DMS79 treated with DMSO at 0.1 percent for 48 hours (cell line): ENCODE data around the gene QTRT2.

Experiments
- DNase-seq: peaks from one replicate; lab custom pipeline; 2025; lab: John Stamatoyannopoulos, UW

The QTRT2 gene

DNA sequence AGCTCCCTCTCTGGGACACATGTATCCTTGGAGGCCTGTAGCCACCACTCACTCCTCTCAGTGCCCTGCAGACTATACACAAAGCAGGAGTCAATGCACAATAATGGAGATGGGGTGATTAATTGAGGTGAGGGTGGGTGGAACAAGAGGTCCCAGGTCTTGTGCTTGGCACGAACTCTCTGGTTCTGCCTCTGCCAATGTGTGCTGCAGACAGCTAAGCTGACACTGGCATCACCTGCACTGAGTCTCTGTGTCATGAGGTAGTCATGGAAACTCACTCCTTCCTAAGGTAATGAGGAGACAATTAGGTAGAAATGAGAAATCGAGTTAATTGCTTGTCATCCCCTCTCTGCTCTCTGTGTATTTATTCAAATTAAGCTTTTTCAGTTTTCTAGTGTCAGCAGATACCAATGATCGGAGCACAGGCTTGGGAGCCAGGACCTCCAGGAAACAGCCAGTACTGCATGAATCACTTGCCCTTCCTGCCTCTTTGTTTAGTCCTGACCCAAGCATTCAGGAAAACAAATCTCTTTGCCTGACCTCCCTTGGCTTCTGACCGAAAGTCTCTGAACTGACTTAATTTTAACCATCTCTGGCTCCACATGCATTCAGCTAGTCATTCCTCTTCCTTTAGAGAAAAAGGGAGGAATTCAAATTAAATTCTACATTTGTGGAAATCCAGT, 65.6 kb downstream of the QTRT2 start:
- DNase-seq = no peak

DNA sequence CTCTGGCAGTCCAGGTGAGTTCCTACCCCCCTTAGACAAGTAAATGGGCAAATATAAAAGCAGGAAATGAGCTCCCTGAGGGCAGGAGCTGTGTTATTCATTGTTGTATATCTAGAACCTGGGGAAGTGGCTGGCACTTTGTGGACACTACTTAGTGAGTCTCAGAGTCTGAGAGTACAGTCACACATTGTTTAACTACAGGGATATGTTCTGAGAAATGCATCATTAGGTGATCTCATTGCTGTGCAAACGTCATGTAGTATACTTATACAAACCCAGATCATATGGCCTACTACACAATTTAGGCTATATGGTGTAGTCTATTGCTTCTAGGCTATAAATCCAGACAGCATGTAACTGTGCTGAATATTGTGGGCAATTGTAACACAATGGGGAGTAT, 69.9 kb downstream of the QTRT2 start:
- no peak for DNase-seq

DNA sequence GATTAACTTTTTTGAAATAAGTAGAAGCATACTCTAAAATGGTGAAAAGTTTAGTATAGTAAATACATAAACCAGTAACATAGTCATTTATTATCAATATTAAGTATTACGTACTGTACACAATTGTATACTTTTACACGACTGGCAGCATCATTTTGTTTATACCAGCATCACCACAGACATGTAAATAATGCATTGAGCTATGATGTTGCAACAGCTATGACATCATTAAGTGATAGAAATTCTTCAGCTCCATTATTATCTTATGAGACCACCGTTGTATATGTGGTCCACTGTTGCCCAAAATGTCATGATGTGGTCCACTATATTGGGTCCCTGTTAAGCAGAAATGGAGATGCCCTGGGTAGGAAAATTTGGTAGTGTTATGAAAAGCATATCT, 71.0 kb downstream of the QTRT2 start:
- DNase-seq = no peak

- no peak for DNase-seq
Measured at GRCh38 chr3:114128231-114128630, 71.7 kb downstream of the QTRT2 start.

DNA sequence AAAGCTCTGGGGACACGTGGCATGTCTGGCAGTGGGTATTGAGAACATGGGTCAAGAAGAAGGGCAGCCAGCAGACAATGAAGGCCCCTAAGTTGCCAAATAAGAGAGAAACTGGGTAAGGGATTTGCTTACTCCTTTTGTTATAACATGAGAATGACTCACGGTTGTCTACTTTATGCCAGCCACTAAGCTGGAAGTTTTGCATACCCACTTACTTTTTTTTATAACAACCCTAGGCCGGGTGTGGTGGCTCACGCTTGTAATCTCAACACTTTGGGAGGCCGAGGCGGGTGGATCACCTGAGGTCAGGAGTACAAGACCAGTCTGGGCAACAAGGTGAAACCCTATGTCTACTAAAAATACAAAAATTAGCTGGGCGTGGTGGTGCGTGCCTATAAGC, 72.3 kb downstream of the QTRT2 start:
- no peak for DNase-seq

DNA sequence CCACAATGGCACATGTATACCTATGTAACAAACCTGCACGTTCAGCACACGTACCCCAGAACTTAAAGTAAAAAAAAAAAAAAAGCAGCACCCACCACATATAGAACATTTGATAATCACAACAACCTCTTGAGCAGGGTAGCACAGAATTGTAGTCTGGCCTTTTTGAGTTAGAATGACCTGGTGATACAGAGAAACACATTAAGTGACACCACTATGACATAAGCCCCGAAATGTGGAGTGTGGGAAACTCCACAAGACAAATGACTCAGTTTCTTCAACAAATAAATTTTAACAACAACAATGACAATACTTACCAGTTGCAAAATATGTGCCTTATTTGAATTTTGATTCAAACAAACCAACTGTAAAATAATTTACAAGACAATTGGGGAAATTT, 76.0 kb downstream of the QTRT2 start:
- no peak for DNase-seq

DNA sequence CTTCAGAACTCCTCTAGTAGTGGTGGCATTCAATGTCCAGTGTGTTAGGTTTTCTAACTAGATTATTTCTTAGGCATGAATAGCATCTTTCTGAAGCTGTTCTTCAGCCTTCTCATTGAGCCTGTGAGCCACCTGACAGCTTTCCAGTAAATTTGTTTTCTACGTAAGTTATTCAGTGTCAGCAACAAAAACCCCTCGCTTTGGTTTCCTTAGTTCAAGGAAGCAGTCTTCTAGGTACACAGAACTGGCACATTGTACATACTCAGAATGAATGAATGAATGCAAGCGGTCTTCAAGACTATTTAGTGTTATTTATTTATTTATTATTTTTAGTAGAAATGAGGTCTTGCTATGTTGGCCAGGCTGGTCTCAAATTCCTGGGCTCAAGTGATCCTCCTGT, 77.4 kb downstream of the QTRT2 start:
- no peak for DNase-seq
